NCI-H82 treated with DMSO at 0.1 percent for 48 hours (cell line): ENCODE results near the gene SORBS2.
"Not testable (repeated sequence)": the region's sequence is repeated elsewhere in the genome, so short reads cannot be mapped to it uniquely, and the experiment has no call there.

ENCODE experiments used
- DNase-seq: peaks from one replicate; lab custom pipeline; 2025; ENCODE audit not compliant: unreplicated experiment; lab: John Stamatoyannopoulos, UW

SORBS2 gene

GRCh38 chr4:185716577-185717376 lies 95.2 kb downstream of the SORBS2 start:
- no peak for DNase-seq

GRCh38 chr4:185716141-185716551 lies 95.8 kb downstream of the SORBS2 start:
- DNase-seq, result no peak

- DNase-seq, result not testable (repeated sequence)
Observed at GRCh38 chr4:185714524-185714923, 97.5 kb downstream of the SORBS2 start.

GRCh38 chr4:185713731-185714130 lies 98.3 kb downstream of the SORBS2 start:
- no peak for DNase-seq

- no peak for DNase-seq
Observed at GRCh38 chr4:185713272-185713671, 98.7 kb downstream of the SORBS2 start.

- no peak for DNase-seq
Observed at GRCh38 chr4:185712350-185713024, 99.5 kb downstream of the SORBS2 start.

GRCh38 chr4:185711726-185712125 lies 100.3 kb downstream of the SORBS2 start:
- no peak for DNase-seq

- no peak for DNase-seq
Observed at GRCh38 chr4:185710487-185710995, 101.5 kb downstream of the SORBS2 start.

- DNase-seq, result no peak
Observed at GRCh38 chr4:185709802-185710486, 102.0 kb downstream of the SORBS2 start.

GRCh38 chr4:185708348-185708747 lies 103.6 kb downstream of the SORBS2 start:
- no peak for DNase-seq

GRCh38 chr4:185707622-185708021 lies 104.4 kb downstream of the SORBS2 start:
- DNase-seq, result not testable (repeated sequence)

- DNase-seq, result no peak
Observed at GRCh38 chr4:185702147-185702663, 109.8 kb downstream of the SORBS2 start.

GRCh38 chr4:185700630-185701029 lies 111.4 kb downstream of the SORBS2 start:
- DNase-seq, result no peak

- no peak for DNase-seq
Observed at GRCh38 chr4:185700048-185700447, 111.9 kb downstream of the SORBS2 start.

- no peak for DNase-seq
Observed at GRCh38 chr4:185697488-185697887, 114.5 kb downstream of the SORBS2 start.

- DNase-seq, result no peak
Observed at GRCh38 chr4:185695743-185696142, 116.3 kb downstream of the SORBS2 start.

- DNase-seq, result no peak
Observed at GRCh38 chr4:185693548-185694215, 118.3 kb downstream of the SORBS2 start.

GRCh38 chr4:185689407-185689806 lies 122.6 kb downstream of the SORBS2 start:
- DNase-seq, result no peak

GRCh38 chr4:185685804-185686203 lies 126.2 kb downstream of the SORBS2 start:
- no peak for DNase-seq

GRCh38 chr4:185683896-185684295 lies 128.1 kb downstream of the SORBS2 start:
- no peak for DNase-seq

GRCh38 chr4:185683222-185683621 lies 128.8 kb downstream of the SORBS2 start:
- DNase-seq, result no peak
